GM18502 (cell line): ENCODE results near the gene TRIM8.

ENCODE experiments used
- ATAC-seq: cut with Tn5 transposase; IDR thresholded peaks from one replicate; pipeline ENCODE4 v1.9.1; 2021; ENCODE audit warnings: mild to moderate bottlenecking; ENCODE audit not compliant: unreplicated experiment, poor library complexity

The TRIM8 gene, protein sequence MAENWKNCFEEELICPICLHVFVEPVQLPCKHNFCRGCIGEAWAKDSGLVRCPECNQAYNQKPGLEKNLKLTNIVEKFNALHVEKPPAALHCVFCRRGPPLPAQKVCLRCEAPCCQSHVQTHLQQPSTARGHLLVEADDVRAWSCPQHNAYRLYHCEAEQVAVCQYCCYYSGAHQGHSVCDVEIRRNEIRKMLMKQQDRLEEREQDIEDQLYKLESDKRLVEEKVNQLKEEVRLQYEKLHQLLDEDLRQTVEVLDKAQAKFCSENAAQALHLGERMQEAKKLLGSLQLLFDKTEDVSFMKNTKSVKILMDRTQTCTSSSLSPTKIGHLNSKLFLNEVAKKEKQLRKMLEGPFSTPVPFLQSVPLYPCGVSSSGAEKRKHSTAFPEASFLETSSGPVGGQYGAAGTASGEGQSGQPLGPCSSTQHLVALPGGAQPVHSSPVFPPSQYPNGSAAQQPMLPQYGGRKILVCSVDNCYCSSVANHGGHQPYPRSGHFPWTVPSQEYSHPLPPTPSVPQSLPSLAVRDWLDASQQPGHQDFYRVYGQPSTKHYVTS

DNA sequence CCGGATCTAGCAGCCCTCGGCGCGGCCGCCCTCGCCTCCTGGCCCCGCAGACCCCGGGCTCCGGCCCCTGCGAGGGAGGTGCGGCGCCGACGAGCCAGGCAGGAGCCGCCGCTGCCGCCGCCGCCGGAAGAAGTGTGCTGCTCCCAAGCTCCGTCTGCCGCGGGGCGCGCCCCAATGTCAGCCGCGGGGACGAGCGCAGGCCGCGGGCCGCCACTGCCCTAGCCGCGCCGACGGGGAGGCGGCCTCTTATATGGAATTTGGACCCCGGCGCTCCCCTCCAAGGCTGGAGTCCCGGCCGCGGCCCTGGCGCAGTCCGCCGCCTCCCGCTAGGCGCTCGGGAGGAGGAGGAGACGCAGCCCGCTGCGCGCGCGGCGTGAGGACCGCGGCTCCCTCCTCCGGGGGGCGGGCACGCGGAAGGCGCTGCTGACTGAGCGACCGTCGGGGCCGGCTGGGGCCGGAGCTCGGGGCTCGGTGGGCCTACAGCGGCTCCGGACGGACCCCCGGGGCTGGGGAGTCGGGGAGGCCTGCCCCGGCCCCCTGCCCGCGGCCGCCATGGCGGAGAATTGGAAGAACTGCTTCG, at the start of gene TRIM8:
Gene TRIM8 (plus strand): TSS at position 414 of the 580 bp plus-strand sequence. CDS start 139 bp downstream, at position 553.
- no peak for ATAC-seq

DNA sequence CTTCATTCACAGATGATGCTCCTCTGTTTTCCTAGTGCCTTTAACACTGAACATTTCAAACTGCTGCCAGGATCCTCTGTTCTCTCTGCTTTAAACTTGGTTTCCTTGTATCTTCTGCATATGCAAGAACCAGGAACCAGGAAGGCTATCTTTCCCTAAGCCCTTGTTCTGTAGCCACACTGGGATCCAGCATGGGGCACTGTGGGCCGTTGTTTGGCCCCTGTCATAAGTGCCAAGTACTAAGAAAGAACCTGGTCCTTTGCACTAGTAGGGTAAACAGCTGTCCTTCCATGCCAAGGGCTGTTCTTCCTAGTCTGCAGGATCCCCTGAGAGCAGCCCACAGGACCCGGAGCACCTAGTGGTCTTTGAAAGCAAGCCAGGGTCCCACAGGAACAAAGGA, 49.0 kb upstream of the TRIM8 start:
- ATAC-seq, result no peak

DNA sequence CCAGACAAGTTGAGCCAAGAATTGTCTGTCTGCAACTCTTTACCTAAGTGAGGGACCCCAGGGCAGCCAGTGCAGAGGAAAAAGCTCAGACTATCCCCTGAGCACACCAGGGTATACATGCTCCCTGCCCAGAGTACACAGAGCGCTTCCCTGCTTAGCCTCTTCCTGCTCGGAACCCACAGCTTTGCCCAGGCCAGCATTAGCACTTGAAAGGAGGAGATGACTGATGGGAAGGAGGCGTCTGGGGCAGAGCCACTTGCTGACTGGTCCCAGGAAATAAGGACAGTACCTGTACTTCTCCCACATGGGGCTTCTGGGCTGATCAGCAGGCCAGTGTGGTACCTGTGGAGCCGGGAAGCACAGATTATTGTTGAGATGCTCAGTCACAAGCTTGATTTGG, 48.4 kb upstream of the TRIM8 start:
- ATAC-seq, result no peak

DNA sequence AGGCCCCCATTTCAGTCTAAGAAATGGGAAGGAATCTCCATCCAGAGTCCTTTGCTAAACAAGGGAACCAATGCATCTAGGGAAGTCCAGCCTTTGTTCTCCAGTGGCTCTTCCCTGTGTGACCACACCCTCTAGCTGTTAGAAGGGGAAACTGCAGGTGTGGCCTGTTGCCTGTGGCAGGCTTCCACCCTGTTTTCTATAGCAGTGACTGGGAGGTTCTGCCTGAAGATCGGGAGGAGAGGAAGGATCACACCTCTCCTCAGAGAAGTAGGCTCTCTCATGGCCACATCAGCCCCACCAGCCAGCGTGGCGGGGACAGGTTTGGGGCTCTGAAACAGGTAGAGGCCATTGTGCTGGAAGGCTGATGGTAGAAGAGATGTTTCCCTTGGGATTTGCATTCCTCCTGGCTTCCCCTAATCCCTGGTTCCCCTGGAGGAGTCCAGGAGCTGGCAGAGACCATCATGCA, 47.7 kb upstream of the TRIM8 start:
- no peak for ATAC-seq

DNA sequence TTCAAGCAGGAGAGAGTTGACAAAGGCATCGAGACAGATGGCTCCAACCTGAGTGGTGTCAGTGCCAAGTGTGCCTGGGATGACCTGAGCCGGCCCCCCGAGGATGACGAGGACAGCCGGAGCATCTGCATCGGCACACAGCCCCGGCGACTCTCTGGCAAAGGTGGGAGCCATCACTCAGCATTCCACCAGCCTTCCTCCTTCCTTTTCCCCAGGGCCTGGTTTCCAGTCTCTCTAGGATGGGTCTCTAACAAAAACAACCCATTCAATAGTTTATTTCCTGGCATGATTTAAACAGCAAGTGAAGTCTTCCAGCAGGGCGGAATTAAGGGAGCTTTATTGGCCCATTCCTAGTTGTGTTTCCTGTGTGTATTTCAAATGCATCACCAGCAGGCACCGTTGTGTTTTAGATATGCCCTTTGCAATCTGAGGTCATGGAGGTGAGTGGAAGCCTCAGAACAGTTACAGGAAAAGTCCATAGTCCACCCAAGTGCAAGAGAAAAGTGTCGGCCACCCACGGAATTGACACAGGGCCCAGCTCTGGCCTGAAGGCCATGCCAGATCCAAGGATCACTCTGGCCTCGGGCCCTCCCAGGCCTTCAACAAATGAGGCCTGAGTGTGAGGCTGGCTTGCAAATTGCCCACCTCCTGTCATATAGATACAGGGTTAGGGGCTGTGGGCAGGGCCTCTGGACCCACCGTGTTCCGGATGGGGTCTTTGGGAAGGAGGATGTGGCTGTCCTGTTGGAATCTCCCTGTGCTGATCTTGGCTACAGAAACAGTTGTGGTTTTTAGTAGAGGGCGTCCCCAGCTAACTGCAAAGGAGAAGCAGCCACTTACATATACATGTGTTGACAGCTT, 46.9 kb upstream of the TRIM8 start:
- no peak for ATAC-seq

DNA sequence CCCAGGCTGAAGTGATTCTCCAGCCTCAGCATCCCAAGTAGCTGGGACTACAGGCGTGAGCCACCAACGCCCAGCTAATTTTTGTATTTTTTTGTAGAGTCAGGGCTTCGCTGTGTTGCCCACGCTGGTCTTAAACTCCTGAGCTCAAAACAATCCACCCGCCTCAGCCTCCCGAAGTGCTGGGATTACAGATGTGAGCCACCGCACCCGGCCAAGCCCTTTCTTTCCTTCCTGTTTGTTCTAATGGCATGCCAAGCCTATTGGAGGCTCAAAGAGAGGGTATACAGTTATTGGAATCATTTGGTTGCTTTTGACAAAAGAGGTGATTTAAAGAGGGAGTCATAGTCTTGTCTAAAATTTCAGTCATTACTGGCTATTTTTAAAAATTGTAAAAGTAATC, 46.0 kb upstream of the TRIM8 start:
- ATAC-seq, result no peak

DNA sequence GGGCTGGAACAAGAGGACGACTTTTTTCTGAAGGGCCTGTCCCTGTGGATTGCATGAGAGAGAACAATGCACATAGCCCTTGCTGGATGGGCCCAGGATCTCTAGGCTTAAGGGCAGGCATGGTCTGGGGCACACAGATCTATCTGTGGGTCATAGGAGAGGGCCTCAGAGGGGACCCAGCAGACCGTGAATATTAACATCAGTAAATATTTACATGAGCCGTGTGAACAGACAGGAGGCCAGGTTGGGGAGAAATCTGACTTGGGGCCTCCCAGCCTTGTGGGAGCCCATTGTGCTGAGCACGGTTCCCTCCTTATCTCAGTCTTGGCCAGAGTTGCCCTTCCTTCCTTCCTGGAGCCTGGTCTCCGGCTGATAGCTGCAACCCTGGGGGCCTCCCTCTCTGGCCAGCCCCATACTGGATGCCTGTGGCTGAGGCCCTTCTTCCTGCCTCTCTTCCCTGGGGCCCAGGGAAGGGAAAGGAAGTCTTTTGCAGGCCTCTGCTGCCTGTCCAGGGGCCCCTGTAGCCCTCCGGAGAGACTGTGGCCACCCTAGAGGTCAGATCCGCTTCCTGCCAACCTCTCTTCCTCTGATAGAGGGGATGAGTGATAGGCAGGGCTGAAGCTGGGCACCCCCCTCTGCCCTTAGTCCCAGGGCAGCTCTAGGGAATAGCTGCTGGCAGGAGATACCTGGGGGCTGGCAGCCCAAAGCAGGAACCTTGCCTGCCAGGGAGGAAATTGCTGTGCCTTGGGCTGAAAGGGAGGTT, 44.5 kb upstream of the TRIM8 start:
- ATAC-seq, result no peak

DNA sequence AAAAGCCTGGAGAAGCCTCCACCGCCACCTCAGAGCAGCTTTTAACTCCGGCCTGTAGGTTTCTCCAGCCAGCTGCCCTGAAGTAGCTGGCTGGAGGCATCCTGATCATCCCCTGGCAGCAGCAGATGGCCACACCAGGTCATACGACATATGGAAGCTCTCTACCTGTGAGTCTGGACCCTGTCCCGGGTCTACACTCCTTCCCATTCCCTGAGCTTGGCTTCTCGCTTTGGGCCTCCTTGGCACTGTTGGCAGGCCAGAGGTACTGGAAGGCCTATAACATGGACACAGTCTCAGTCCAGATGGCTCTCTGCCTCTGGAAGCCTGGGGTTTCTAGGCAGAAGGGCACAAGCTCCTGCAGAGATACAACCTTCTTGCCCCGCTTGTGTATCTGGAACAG, 43.5 kb upstream of the TRIM8 start:
- no peak for ATAC-seq

DNA sequence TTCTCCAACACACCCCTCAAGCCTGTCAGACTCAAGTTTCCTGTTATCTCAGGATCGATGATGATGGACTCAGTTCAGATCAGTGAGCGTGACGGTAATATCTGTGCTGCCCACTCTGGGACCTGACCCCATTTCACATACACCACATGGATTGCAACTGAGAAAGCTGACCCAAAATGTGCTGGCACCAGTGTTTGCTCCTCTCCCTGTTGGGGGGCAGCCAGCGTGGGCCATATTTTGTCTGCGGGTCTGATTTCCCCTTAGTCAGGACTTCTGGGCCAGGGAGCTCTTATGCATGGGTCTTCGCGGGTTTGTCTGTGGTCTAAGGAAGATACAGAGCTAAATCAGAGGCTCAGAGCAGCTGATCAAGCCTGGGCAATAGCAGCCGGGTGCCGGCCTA, 42.6 kb upstream of the TRIM8 start:
- ATAC-seq, result no peak

DNA sequence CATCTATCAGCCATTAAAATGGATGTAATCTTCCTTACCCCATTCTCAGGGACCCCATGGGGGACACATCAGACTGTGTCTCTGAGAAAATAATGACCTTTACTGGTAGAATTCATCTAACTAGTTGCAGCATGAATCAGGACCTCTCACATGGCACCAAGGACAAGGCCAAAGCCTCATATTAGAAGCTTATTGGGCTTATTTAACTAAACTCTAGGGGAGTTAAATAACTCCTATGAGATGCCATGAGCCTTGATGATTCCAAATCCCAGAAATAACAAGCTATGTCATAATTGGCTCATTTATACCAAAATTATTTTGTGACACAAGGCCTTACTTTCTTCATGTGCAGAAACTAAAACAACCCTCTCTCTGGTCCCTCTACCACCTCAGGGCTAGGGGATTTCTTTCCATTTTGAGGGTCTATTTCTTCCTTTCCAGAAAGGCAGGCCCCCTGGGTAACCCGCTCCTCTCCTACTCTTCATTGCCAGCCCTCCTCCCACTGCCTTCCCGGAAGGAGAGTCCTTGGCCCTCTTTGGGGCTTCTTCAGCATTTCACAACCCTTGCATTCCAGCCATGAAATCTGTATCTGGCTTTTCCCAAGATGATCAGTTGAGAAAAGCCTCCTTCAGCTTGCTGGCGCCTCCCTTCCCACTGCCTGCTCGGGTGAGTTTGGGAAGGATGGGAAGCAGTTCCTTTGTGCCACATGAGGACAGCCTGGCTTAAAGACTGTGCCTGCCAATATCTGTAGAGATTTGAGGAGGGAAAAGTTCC, 41.8 kb upstream of the TRIM8 start:
- no peak for ATAC-seq

DNA sequence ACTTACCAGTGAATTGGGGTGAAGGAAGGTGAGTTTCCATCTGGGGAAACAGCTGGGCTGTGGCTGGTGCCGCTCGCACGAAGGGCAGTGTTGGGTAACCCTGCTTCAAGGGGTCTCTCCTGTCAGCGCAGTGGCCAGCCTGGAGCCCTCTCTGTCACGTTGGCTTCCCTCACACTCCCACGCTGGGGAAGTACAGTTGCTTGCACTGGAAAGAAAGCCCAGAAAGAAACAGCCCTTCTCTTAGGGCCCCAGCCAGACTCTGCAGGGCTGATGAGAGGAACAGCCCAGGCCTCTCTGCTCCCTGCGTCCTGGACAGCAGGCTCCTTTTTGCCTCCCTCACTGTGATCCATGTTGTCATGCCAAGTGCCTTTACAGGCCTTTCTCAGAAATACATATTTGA, 40.3 kb upstream of the TRIM8 start:
- ATAC-seq, result no peak

DNA sequence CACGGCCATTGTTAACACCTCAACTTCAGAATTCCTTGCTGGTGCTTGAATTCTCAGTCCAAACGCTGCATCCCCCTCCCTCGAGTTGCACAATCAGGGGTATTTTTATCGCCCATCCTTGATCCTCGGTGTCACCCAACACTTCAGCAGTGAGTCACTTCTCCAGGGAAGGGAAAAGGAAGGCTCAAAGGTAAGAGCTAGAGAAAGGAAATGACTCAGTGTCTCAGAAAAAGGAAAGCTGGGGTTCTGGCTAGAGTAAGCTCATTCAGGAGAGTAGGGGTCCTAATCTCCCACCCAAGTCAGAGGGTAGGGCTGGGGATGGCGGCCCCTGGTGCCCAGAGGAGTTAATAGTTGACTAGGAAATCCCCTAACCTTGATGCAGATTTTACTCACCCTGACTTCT, 39.8 kb upstream of the TRIM8 start:
- no peak for ATAC-seq

DNA sequence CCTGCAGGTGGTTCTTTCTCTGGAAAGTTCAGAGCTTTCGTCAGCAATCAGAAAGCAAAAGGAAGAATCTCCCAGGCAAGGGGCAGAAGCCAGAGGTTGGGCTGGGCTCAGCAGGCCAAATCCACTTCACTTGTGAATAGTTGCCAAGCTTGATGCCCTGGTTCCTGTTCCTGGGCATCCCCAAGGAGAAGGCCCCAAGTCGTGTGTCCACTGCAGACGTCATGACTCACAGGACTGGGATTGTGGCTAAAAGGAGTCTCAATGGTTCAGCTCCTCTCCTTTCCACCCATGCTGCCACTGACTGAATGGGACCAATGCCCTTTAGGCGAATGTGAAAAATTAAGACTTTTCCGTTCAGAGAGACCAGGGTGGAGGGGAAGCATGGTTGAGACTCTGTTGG, 38.6 kb upstream of the TRIM8 start:
- ATAC-seq, result no peak

DNA sequence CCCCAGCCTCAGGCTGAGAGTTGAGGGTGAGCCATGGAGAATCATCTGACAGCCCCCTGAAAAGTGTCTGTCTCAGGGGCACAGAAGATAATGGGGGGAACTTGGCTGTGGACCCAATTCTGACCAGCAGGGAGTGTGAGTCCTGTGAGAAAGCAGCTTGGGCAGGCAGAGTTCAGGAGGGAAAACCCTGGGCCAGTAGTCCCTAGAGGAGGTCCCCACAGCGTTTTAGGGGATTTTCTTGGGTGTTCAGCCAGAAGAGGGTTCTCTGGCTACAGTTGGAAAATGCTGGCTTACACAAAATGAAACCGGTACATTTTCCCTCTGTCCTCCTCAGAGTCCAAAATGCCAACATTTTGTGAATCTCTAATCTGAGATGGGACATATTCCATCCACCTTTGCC, 35.8 kb upstream of the TRIM8 start:
- no peak for ATAC-seq

DNA sequence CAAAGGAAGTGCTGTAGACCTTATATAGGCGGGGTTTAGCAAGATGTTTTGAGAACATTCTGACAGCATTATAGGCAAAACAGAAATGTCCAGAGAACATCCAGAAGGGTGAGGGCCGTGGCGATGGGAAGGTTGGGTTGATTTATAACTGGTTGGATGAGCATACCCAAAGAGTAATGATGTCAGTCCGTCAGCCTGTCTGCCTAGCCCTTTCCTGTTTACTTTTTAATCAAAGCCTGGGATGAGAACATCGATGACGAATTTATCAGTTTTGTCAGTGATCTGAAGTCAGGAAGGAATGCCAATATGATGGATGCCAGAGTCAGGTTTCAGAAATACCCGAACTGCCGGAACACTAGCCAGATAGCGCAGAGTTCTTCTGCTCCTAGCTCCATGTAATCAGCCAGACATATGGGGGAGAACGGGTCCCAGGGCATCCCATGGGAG, 33.8 kb upstream of the TRIM8 start:
- ATAC-seq, result no peak

DNA sequence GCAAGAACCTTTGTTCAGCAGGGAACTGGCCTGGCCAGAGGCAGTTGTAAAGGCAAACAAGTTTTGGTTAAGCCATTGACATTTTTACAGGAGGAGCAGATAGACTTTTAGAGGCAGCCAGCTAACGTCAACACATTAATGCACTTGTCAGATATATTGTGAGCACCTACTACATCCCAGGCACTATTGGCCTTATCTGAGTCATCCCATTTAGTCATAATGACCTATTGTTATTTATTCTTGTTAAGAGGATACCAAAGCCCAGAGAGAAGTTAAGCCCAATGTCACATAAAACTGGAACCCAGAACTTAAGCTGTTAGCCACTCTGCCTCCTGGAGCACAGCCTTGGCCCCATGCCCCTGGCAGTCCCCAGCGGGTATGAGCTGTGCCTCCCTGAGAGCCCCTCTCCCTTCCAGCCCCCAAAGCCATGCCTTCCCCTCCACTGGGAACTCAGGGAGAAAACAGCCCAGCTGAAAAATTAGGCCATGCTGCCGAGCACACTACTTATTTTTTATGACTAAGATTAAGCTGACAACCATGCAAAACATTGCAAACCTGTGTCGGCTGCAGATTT, 32.7 kb upstream of the TRIM8 start:
- ATAC-seq, result no peak

DNA sequence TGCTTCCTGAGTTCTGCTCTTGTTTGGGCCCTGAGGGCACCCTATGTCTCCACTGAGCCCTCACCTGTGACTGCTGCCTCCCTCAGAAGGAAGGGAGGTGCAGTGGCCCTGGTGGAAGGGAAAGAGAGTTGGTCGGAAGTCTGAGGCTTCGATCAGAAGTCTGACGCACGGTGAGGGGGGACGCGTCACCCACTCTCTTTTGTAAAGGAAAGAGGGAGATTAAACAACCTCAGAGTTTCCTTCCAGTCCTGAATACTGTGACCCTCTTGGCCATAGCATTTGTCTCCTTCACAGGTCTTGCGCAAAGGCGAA, 31.4 kb upstream of the TRIM8 start:
- ATAC-seq, result no peak

DNA sequence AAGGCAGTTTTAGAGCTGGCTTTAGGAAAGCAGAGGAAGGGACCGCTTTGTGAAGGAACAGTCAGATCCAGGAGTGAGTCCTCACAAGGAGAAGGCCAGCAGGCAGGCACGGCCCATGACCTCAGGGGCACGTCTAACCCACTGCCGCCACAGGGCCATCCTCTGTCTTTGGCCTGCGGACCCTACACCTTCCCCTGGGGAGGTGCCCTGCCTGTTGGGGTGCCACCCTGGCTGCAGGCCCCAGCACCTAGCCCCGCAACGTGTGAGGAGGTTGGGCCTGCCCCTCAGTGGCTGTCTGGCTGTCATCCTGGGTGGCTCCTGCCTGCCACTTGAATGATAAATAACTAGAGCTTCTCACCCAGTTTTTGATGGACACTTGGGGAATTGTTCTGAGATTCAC, 31.0 kb upstream of the TRIM8 start:
- ATAC-seq, result no peak

DNA sequence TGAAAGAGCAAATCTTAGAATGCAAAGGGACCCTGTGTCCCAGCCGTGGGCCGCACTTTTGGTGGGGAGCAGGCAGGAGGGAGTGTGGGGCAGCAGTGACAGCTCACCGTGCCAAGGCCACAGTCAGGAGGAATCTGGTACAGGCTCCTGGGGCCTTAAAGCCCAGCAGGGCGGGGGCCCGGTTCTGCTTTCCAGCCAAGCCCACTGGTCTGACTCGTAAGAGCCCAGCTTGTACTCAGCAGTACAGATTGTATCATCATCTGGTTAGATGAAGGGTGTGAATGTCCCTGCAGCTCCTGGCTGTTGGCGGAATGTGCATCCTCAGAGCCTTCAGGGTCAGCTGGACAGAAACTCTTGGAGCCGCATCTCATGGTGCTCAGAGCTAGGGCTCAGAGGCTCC, 30.5 kb upstream of the TRIM8 start:
- no peak for ATAC-seq
